Mucosa of stomach (tissue), 1 donor: ENCODE data around the gene SDHAF4.

ENCODE experiments used
- H3K27me3 ChIP-seq: one replicate; pipeline ENCODE4 v1.7.0; 2013; ENCODE audit warnings: mild to moderate bottlenecking, low read length; ENCODE audit not compliant: control insufficient read depth, insufficient read depth
- H3K36me3 ChIP-seq: one replicate; pipeline ENCODE4 v1.7.0; 2013; ENCODE audit warnings: low read length; ENCODE audit not compliant: control insufficient read depth, insufficient read depth
- H3K4me1 ChIP-seq: one replicate; pipeline ENCODE4 v1.7.0; 2013; ENCODE audit warnings: mild to moderate bottlenecking, low read length; ENCODE audit not compliant: control insufficient read depth, insufficient read depth
- H3K4me3 ChIP-seq: one replicate; pipeline ENCODE4 v1.7.0; 2013; ENCODE audit warnings: low read length
- H3K9ac ChIP-seq: one replicate; pipeline ENCODE4 v1.7.0; 2013; ENCODE audit warnings: mild to moderate bottlenecking, low read length, moderate library complexity
- H3K9me3 ChIP-seq: one replicate; pipeline ENCODE4 v1.7.0; 2013; ENCODE audit warnings: mild to moderate bottlenecking, low read length, moderate library complexity; ENCODE audit not compliant: control insufficient read depth
- donor health status: Pancreatic carcinoma.

The SDHAF4 gene

DNA sequence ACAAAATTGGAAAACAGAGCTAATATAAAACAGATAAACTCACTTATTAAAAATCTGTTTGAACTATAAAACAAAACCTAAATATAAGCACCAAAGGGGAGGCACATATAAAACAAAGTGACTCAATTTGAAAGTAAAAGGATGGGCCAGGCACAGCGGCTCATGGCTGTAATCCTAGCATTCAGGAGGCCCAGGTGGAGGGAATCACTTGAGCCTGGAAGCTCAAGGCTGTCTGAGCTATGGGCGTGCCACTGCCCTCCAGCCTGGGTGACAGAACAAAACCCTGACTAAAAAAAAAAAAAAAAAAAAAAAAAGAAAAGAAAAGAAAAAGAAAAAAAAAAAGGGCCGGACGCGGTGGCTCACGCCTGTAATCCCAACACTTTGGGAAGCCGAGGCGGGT is 69.9 kb downstream of the SDHAF4 start:
- Histone ChIP-seq H3K4me1 (no peaks in the 10 kb centered on the region), H3K4me3 (no peak overlapping the region), H3K27me3 (no peaks in the 10 kb centered on the region), H3K9me3 (no peaks in the 10 kb centered on the region), H3K36me3 (no peaks in the 10 kb centered on the region), H3K9ac (no peak overlapping the region)

DNA sequence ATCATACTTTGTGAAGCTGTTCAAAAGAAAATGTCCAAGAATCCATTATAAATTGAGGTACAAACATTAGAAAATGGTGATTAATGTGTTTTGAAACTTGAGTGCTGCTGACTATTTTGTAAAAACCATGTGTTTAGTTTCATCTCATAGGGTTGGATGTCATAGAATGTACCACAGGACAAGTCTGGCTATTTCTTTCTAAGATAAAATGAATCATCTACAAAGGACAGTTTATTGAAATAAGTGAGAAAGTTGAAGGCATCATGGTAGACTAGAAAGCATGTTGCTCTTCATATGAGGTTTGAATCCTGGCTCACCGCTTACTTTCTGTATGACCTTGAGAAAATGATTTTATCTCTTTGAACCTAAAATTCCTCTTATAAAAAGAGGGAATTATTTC is 71.7 kb downstream of the SDHAF4 start:
- Histone ChIP-seq H3K9me3 (no peaks in the 10 kb centered on the region), H3K36me3 (no peaks in the 10 kb centered on the region), H3K27me3 (peaks cover 3% of the 10 kb centered on the region), H3K9ac (no peak overlapping the region), H3K4me1 (no peaks in the 10 kb centered on the region), H3K4me3 (no peak overlapping the region)
